KOPT-K1 (cell line): Measurements from ENCODE around the gene SMARCD3.

ENCODE experiments used
- H3K27ac ChIP-seq: fragments of 200-600 bp; sonication (generic); 2 replicates; pipeline ENCODE4 v1.5.1; 2016; ENCODE audit warnings: antibody characterized with exemption, mild to moderate bottlenecking, low read depth, low read length; ENCODE audit not compliant: poor library complexity, severe bottlenecking
- H3K36me3 ChIP-seq: fragments of 200-600 bp; sonication (generic); 2 replicates; pipeline ENCODE4 v1.5.1; 2017; ENCODE audit warnings: antibody characterized with exemption, mild to moderate bottlenecking, low read length, moderate library complexity; ENCODE audit not compliant: insufficient read depth
- H3K9me3 ChIP-seq: fragments of 200-600 bp; sonication (generic); 2 replicates; pipeline ENCODE4 v1.5.1; 2017; ENCODE audit warnings: antibody characterized with exemption, low read length, mild to moderate bottlenecking; ENCODE audit not compliant: insufficient read depth, poor library complexity, severe bottlenecking

Gene SMARCD3

DNA sequence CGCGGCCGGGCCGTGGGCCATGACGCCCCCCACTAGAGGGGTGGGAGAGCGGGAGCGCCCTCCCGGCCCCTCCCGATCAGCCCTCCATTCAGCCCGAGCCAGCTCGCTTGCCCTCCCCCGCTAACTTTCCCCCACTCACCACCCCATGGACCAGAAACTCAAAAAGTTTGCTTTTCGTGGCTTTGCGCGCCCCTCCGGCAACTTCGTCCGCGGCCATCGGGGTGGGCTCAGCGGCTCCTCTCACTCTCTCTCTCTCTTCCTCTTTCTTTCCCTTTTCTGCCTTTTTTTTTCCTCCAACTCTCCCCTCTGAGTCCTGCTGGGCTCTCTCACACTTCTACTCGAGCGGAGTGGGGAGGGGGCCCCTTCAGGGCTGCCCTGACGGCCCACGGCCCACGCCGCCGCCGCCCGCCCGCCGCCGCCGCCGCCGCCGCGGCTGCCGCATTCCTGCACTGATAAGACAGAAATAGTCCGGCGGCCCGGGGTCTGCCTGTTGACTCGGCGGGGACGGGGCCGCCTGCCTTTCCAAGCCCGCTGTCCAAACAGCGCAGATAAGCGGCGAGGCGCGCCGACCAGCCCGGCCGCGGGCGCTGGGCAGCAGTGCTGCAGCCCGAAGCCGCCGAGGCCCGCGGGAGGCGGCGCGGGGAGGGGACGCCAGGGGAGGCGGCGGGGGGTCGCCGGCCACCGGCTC lies at the start of gene SMARCD3:
Gene SMARCD3, minus strand, starts transcription at position 349 of the 688 bp plus-strand sequence. Its CDS starts 132 bp downstream, at position 217.
- no peak within 1 kb of the TSS for H3K27ac ChIP-seq
- no peaks in the 10 kb centered on the region for H3K9me3 ChIP-seq

DNA sequence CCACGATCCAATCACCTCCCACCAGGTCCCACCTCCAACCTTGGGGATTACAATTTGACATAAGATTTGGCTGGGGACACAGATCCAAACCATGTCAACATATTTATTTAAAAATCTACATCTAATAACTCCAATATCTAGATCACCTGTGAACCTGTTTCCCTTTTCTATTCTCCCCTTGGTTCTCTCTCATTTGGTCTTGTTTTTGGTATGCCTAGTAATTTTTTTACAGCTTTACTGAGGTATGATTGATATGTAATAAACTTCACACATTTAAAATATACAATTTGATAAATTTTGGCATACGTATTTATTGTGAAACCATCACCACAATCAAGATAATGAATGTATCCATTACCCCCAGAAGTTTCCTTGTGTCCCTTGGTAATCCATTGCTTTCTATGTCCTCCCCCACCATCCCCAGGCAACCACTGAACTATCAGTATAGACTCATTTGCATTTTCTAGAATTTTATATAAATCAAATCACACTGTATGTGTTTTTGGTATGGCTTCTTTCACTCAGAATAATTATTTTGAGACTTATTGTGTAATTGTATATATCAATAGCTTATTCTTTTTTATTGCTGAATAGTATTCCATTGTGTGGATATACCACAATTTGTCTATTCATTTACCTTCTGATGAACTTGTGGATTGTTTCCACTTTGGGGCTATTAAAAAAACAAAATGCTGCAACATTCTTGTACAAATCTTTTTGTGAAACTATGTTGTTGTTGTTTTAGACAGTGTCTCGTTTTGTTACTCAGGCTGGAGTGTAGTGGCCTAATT lies 47.9 kb upstream of the SMARCD3 start:
- H3K27ac ChIP-seq = no peak overlapping the region
- peaks cover 17% of the 10 kb centered on the region for H3K9me3 ChIP-seq
- H3K36me3 ChIP-seq = no peaks in the 10 kb centered on the region

More for the DNA sequence above, at the start of gene SMARCD3:
- H3K36me3 ChIP-seq = no peaks in the 10 kb centered on the region

GRCh38 chr7:151292850-151293249 lies 44.4 kb upstream of the SMARCD3 start:
- H3K36me3 ChIP-seq = no peaks in the 10 kb centered on the region
- H3K27ac ChIP-seq = no peak overlapping the region
- H3K9me3 ChIP-seq = peaks cover 17% of the 10 kb centered on the region

GRCh38 chr7:151291206-151291605 lies 42.7 kb upstream of the SMARCD3 start:
- H3K27ac ChIP-seq = no peak overlapping the region
- H3K9me3 ChIP-seq = peaks cover 8% of the 10 kb centered on the region
- H3K36me3 ChIP-seq = no peaks in the 10 kb centered on the region

DNA sequence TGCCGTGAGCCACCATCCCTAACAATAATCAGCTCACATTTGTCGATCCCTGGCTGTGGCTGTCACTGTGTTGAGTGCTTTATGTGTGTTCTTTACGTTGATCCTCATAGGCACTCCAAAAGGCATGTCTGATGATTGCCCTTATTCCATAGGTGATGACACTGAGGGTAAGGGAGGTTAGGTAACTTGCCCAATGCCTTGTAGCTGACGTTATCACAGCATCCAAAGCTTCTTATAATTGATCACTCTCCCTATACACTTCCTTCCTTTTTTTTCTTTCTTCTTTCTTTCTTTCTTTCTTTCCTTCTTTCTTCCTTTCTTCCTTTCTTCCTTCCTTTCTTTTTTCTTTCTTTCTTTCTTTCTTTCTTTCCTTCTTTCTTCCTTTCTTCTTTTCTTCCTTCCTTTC lies 41.9 kb upstream of the SMARCD3 start:
- no peaks in the 10 kb centered on the region for H3K36me3 ChIP-seq
- no peaks in the 10 kb centered on the region for H3K9me3 ChIP-seq

GRCh38 chr7:151289891-151290290 lies 41.4 kb upstream of the SMARCD3 start:
- no peaks in the 10 kb centered on the region for H3K36me3 ChIP-seq
- no peaks in the 10 kb centered on the region for H3K9me3 ChIP-seq
- H3K27ac ChIP-seq = no peak overlapping the region

More for the DNA sequence above, 41.9 kb upstream of the SMARCD3 start:
- no peak overlapping the region for H3K27ac ChIP-seq

- Histone ChIP-seq H3K36me3 (no peaks in the 10 kb centered on the region), H3K9me3 (peaks cover 8% of the 10 kb centered on the region), H3K27ac (no peak overlapping the region)
Observed at GRCh38 chr7:151286148-151286547, 37.7 kb upstream of the SMARCD3 start.

GRCh38 chr7:151283302-151283701 lies 34.8 kb upstream of the SMARCD3 start:
- Histone ChIP-seq H3K27ac (no peak overlapping the region), H3K9me3 (peaks cover 8% of the 10 kb centered on the region), H3K36me3 (no peaks in the 10 kb centered on the region)

DNA sequence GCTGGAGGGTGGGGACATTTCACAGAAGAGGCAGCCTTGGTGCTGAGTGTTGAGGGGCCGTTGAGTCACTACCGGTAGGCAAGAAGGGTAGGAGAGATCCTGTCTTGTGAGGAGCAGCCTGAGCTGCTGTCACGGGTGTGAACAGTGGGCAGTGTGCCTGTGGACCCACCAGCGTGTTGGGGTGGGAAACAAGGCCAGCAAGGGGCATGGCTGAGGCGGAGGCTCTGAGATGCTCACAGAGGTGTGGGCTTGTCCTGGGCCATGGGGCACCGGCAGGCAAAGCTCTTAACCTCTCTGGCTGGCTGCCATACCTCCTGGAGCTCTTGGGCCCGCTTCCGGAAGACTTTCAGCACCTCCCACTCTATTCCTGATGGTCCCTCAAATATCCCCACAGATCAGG lies 33.6 kb upstream of the SMARCD3 start:
- peaks cover 8% of the 10 kb centered on the region for H3K9me3 ChIP-seq
- no peaks in the 10 kb centered on the region for H3K36me3 ChIP-seq
- H3K27ac ChIP-seq = no peak overlapping the region

DNA sequence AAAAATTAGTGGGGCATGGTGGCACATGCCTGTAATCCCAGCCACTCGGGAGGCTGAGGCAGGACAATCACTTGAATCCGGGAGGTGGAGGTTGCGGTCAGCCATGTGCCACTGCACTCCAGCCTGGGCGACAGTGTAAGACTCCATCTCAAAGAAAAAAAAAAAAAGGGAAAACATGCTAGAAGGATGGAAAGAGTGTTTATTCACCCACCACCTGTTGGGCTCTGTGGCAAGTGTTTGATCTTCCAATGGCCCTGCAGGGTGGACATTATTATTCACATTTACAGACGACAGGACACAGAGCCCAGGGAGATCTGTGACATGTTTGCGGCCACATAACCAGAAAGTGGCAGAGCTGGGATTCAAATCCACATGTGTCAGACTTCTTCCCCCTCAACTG lies 33.2 kb upstream of the SMARCD3 start:
- no peak overlapping the region for H3K27ac ChIP-seq
- H3K9me3 ChIP-seq = peaks cover 8% of the 10 kb centered on the region
- H3K36me3 ChIP-seq = no peaks in the 10 kb centered on the region

- H3K9me3 ChIP-seq = peaks cover 8% of the 10 kb centered on the region
- H3K36me3 ChIP-seq = no peaks in the 10 kb centered on the region
- no peak overlapping the region for H3K27ac ChIP-seq
Observed at GRCh38 chr7:151280388-151281019, 32.0 kb upstream of the SMARCD3 start.

DNA sequence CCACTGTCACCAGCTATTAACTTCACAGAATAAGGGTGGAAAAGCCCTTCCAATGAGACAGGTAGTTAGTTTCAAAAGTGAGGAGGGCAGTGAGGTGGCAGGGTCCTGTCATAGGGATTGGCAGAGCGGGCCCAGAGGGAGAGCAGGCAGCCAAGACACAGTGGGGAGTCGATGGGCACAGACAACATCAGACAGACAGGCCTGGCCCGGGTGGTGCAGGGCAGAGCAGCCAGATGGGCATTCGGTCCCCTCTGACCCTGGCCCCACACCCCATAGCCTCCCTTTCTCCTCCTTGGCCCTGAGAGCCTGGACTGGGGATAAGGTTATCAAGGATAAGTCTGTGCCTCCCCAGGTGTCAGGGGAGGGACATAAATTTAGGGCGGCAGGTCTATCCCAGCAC lies 31.4 kb upstream of the SMARCD3 start:
- Histone ChIP-seq H3K9me3 (peaks cover 8% of the 10 kb centered on the region), H3K36me3 (no peaks in the 10 kb centered on the region)

GRCh38 chr7:151278949-151279348 lies 30.5 kb upstream of the SMARCD3 start:
- H3K36me3 ChIP-seq = no peaks in the 10 kb centered on the region
- peaks cover 8% of the 10 kb centered on the region for H3K9me3 ChIP-seq
- H3K27ac ChIP-seq = no peak overlapping the region

More for the DNA sequence above, 31.4 kb upstream of the SMARCD3 start:
- H3K27ac ChIP-seq = no peak overlapping the region

DNA sequence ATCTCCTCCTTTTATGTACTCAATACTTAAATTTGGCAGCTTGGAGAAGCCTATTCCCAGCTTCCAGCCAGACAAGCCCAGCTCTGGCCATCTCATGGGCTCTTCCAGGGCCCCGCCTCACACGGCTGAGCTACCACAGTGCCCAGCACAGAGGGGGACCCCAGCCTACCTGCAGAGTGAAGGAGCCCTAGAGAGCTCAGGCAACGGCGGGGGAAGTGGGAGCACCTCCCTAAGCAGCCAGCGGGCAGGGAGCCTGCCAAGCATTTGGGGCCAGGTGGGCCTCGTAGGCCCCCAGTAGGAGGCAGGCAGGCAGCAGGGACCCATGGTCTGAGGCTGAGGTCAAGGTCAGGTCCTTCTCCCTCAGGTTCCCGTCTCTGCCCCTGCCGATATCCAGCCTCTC lies 29.1 kb upstream of the SMARCD3 start:
- no peak overlapping the region for H3K27ac ChIP-seq
- H3K36me3 ChIP-seq = no peaks in the 10 kb centered on the region
- H3K9me3 ChIP-seq = no peaks in the 10 kb centered on the region
